Erythroblast (primary cell): ENCODE measurements around the gene MFSD11.

Source experiments
- GATA1 ChIP-seq: IDR thresholded peaks from 2 replicates; pipeline ENCODE4 v1.6.1; 2011; ENCODE audit warnings: low read depth, mild to moderate bottlenecking, control low read depth, low read length, moderate library complexity
- POLR2A ChIP-seq: IDR thresholded peaks from 2 replicates; pipeline ENCODE4 v1.6.1; 2011; ENCODE audit warnings: mild to moderate bottlenecking, low read length

DNA sequence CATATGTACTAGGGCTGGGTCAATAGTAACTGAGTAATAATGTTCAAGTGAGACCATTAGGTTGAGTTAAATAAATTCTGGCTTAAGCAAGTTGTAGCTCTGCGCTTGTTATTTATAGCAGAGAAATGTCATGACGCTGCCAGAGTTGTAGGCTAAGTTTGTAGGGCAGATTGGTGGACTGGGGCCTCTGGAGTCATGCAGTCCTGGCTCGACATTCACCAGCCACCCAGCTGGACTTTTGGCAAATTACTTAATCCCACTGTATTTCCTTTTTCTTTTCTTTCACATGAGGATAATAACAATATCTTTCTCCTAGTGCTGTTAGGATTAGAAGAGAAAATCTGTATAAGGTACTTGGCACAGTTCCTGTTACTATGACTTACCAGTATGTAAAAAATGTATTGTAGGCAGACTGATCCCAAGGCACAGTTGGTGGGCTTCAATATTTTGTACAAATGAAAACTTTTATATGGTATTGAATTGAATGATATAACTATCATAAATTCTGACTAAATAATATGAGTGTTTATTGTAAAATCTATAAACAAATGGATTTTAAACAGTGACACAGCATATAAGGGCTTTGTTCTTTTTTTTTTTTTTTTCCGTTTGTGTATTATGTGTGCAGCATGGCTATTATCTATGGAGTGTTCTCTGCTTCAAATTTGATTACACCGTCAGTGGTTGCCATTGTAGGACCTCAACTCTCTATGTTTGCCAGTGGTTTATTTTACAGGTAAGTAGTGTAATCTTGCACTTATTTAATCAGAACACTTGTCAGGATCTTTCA lies 2.6 kb downstream of the MFSD11 start:
- TF ChIP-seq POLR2A: no peak
- no peak for TF ChIP-seq GATA1
